GM18520 (cell line): ENCODE data around the gene KCNN1.
"Not testable (repeated sequence)": the region's sequence is repeated elsewhere in the genome, so short reads cannot be mapped to it uniquely, and the experiment has no call there.

Experiments used
- ATAC-seq: cut with Tn5 transposase; IDR thresholded peaks from one replicate; pipeline ENCODE4 v1.9.1; 2021; ENCODE audit not compliant: unreplicated experiment

KCNN1 gene

GRCh38 chr19:17966550-17967256 is at the start of gene KCNN1:
Gene KCNN1 (plus strand): TSS chr19:17967107. CDS start chr19:17973889, 6,782 bp downstream.
- ATAC-seq, result no peak

- ATAC-seq, result not testable (repeated sequence)
These were observed 48.8 kb upstream of the KCNN1 start for GRCh38 chr19:17918151-17918550.

- ATAC-seq, result not testable (repeated sequence)
These were observed 47.8 kb upstream of the KCNN1 start for GRCh38 chr19:17919122-17919521.

GRCh38 chr19:17920527-17920926 is 46.4 kb upstream of the KCNN1 start:
- ATAC-seq, result no peak

GRCh38 chr19:17922138-17922537 is 44.8 kb upstream of the KCNN1 start:
- no peak for ATAC-seq

- ATAC-seq, result no peak
These were observed 40.9 kb upstream of the KCNN1 start for GRCh38 chr19:17926044-17926443.

GRCh38 chr19:17929056-17929455 is 37.9 kb upstream of the KCNN1 start:
- no peak for ATAC-seq

GRCh38 chr19:17931532-17932191 is 35.2 kb upstream of the KCNN1 start:
- no peak for ATAC-seq

GRCh38 chr19:17932485-17933338 is 34.2 kb upstream of the KCNN1 start, which contains the start of gene CCDC124:
Gene CCDC124 (plus strand): TSS chr19:17933015. CDS start chr19:17936421, 3,406 bp downstream.
- peak; percentile 69 for ATAC-seq

GRCh38 chr19:17933414-17934129 is 33.3 kb upstream of the KCNN1 start:
- ATAC-seq, result no peak

GRCh38 chr19:17936379-17936778 is 30.5 kb upstream of the KCNN1 start:
- no peak for ATAC-seq

- no peak for ATAC-seq
These were observed 29.5 kb upstream of the KCNN1 start for GRCh38 chr19:17937371-17937900.

- ATAC-seq, result no peak
These were observed 28.6 kb upstream of the KCNN1 start for GRCh38 chr19:17938092-17938845.

GRCh38 chr19:17942181-17942580 is 24.7 kb upstream of the KCNN1 start:
- no peak for ATAC-seq

- ATAC-seq, result no peak
These were observed 24.2 kb upstream of the KCNN1 start for GRCh38 chr19:17942582-17943273.

- no peak for ATAC-seq
These were observed 23.4 kb upstream of the KCNN1 start for GRCh38 chr19:17943274-17944221.

- ATAC-seq, result no peak
These were observed 22.6 kb upstream of the KCNN1 start for GRCh38 chr19:17944301-17944700.
